ENCODE measurements around the gene CWC25. TPM values are rescaled to one million over a fixed set of nuclear protein-coding genes. Genes with fewer than 3 reads are reported as not detected.

The CWC25 gene
- total and polyA plus RNA-seq, 2 experiments from 2014 or later, result 11.6 to 29.8 TPM

DNA sequence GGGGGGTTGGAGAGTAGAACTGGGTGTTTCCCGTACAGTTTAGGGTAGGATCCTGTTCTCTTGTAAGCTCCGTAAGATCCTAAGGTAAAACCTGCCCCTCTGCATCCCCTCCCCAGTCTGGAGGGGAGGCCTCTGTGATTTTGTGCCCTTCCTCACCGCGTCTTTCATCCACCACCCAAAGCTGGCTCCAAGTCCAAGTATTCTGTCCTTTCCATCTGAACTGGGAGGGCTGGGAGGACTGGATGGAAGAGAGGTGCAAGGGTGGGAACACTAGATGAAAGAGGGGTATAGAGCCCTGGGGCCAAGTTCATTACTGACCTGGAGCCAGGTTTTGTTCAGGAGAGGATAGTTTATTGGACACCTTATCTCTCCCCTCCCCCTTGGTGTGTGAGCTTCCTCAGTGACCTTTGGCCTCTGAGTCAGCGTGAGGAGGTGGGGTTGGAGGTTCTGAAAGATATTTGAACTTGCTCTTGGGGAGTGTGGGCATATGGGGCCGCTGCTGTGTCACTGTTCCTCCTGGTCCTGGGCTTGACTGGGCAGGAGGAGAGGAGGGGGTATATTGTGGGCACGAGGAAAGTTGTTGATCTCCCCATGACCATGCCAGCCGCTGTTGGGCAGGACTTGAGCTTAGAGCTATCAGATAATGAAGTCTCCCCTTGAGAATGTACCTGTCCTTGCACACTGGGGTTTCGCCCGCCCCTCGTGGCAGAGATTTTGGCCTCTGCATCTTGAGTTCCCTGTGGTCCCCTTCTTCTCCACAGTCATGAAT is 46.3 kb upstream of the CWC25 start:
- Histone ChIP-seq H2AFZ (no peak overlapping the region), H3F3A (replicated peaks; ENCODE audit: low read depth) (0 out of 2 replicates have a peak, but pooled peaks cover 5% of the 10 kb centered on the region), H3K4me2 (peak overlapping the region; percentile 97), H3K27me3 (ENCODE audit: insufficient read depth) (no peaks in the 10 kb centered on the region), H4K20me1 (replicated peaks; ENCODE audit: insufficient read depth) (peaks cover 15% of the 10 kb centered on the region), H3K36me3 (ENCODE audit: insufficient read depth) (no peaks in the 10 kb centered on the region), H3K9me2 (ENCODE audit: insufficient read depth) (no peaks in the 10 kb centered on the region), H3K4me1 (ENCODE audit: insufficient read depth) (peaks cover 44% of the 10 kb centered on the region), H3K27ac (ENCODE audit: low read depth) (peak overlapping the region; percentile 87), H3K79me2 (replicated peaks; ENCODE audit: insufficient read depth) (peaks cover 58% of the 10 kb centered on the region), H3K4me3 (peak overlapping the region; percentile 100)
- peak; percentile 65 for DNase-seq (ENCODE audit: low spot score)
- peaks cover 4% of the 10 kb centered on the region for H3K36me3 Mint-ChIP-seq (ENCODE audit: low read depth)
- H3K9me3 Mint-ChIP-seq, result peaks cover 6% of the 10 kb centered on the region; the same call in 2 of the 3 replicates
- peaks cover 49% of the 10 kb centered on the region for H3K4me1 Mint-ChIP-seq
- no peak for ATAC-seq
- H3K27me3 Mint-ChIP-seq (ENCODE audit: insufficient read depth, low read depth, poor library complexity), result peaks cover 36% of the 10 kb centered on the region
- TF ChIP-seq, protein P1, sequence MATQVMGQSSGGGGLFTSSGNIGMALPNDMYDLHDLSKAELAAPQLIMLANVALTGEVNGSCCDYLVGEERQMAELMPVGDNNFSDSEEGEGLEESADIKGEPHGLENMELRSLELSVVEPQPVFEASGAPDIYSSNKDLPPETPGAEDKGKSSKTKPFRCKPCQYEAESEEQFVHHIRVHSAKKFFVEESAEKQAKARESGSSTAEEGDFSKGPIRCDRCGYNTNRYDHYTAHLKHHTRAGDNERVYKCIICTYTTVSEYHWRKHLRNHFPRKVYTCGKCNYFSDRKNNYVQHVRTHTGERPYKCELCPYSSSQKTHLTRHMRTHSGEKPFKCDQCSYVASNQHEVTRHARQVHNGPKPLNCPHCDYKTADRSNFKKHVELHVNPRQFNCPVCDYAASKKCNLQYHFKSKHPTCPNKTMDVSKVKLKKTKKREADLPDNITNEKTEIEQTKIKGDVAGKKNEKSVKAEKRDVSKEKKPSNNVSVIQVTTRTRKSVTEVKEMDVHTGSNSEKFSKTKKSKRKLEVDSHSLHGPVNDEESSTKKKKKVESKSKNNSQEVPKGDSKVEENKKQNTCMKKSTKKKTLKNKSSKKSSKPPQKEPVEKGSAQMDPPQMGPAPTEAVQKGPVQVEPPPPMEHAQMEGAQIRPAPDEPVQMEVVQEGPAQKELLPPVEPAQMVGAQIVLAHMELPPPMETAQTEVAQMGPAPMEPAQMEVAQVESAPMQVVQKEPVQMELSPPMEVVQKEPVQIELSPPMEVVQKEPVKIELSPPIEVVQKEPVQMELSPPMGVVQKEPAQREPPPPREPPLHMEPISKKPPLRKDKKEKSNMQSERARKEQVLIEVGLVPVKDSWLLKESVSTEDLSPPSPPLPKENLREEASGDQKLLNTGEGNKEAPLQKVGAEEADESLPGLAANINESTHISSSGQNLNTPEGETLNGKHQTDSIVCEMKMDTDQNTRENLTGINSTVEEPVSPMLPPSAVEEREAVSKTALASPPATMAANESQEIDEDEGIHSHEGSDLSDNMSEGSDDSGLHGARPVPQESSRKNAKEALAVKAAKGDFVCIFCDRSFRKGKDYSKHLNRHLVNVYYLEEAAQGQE (IDR thresholded peaks at IDR 0.05; ENCODE audit: unreplicated experiment), result no peak
- TF ChIP-seq, protein P2, sequence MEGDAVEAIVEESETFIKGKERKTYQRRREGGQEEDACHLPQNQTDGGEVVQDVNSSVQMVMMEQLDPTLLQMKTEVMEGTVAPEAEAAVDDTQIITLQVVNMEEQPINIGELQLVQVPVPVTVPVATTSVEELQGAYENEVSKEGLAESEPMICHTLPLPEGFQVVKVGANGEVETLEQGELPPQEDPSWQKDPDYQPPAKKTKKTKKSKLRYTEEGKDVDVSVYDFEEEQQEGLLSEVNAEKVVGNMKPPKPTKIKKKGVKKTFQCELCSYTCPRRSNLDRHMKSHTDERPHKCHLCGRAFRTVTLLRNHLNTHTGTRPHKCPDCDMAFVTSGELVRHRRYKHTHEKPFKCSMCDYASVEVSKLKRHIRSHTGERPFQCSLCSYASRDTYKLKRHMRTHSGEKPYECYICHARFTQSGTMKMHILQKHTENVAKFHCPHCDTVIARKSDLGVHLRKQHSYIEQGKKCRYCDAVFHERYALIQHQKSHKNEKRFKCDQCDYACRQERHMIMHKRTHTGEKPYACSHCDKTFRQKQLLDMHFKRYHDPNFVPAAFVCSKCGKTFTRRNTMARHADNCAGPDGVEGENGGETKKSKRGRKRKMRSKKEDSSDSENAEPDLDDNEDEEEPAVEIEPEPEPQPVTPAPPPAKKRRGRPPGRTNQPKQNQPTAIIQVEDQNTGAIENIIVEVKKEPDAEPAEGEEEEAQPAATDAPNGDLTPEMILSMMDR (conservative IDR thresholded peaks at IDR 0.05; ENCODE audit: low read depth in 2 of 2), result peak in 1 of 2 experiments; percentile 41; a peak in 2 of 4 replicates
- 0 out of 2 replicates have a peak, but pooled peaks have one; percentile 13 for TF ChIP-seq CREB1 (CRISPR knock-in tag; IDR thresholded peaks at IDR 0.05; ENCODE audit: low read depth)
- H3K27ac Mint-ChIP-seq, result peak overlapping the region; percentile 92
- H3K4me3 Mint-ChIP-seq, result peak overlapping the region; percentile 93

DNA sequence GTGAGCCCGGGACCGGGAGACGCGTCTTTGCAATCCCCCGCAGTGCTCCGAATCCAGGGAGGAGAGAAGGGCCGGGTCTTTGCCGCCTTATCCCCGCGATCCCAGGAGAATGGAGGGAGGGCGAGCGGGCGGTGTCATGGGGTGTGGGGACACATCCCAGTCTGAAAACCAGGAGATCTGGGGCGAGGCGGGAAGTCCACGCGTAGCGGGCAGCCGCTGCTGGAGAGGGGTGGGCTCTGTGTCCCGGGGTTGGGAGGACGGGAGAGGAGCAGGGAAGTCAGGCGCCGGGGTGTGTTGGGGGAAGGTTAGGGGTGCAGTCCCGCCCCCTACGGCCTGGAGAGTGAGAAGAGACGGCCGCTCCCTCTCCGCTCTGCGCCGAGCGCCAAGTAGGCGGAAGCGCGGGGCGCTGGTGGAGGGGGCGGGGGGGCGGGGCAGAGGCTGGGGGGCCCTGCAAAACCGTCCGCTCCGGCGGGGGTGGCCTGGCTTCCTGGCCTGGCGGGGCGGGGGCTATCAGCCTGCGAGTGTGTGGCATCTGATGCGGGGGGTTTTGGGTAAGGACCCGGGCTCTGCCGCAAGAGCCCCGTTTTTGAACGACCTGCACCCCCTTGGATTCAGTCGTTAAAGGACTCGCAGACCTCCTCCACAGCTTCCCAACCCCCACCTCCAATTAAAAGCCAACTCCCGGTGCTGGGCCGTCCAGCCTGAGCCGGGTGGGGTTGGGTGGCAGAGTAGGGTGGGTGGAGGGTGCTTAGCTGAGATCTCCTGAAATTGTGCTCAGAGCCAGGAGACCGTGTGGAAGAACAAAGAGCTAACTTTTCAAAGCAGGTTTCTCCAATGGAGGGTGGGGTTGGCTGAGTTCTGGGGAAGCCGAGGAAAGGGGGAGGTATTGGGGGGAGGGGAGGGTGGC is 45.4 kb upstream of the CWC25 start:
- H2AFZ ChIP-seq, result peak overlapping the region; percentile 52; the same call in 1 of the 2 replicates
- ATAC-seq, result peak; percentile 36
- H3K4me1 Mint-ChIP-seq, result peaks cover 44% of the 10 kb centered on the region
- TF ChIP-seq NANOG (IDR thresholded peaks at IDR 0.05; ENCODE audit: borderline replicate concordance), result no peak
- no peak for TF ChIP-seq CREB1 (CRISPR knock-in tag; IDR thresholded peaks at IDR 0.05; ENCODE audit: low read depth)
- TF ChIP-seq JUNB (IDR thresholded peaks at IDR 0.05; ENCODE audit: unreplicated experiment), result no peak
- no peak for TF ChIP-seq ZNF114 (CRISPR knock-in tag; IDR thresholded peaks at IDR 0.05)
- no peak for TF ChIP-seq EZH2phosphoT487 (IDR thresholded peaks at IDR 0.05; ENCODE audit: unreplicated experiment)
- TF ChIP-seq POLR2AphosphoS5 (IDR thresholded peaks at IDR 0.05; ENCODE audit: low read depth), result no peak; the same call in 1 of the 2 replicates
- TF ChIP-seq STAT1 (IDR thresholded peaks at IDR 0.05; ENCODE audit: unreplicated experiment), result no peak
- TF ChIP-seq, protein P2 (conservative IDR thresholded peaks at IDR 0.05; ENCODE audit: low read depth in 2 of 2), result no peak
- TF ChIP-seq, protein P3, sequence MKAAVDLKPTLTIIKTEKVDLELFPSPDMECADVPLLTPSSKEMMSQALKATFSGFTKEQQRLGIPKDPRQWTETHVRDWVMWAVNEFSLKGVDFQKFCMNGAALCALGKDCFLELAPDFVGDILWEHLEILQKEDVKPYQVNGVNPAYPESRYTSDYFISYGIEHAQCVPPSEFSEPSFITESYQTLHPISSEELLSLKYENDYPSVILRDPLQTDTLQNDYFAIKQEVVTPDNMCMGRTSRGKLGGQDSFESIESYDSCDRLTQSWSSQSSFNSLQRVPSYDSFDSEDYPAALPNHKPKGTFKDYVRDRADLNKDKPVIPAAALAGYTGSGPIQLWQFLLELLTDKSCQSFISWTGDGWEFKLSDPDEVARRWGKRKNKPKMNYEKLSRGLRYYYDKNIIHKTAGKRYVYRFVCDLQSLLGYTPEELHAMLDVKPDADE (IDR thresholded peaks at IDR 0.05), result no peak

More for the DNA sequence above, 45.4 kb upstream of the CWC25 start:
- peak; percentile 80 for DNase-seq (ENCODE audit: low spot score)
- Histone ChIP-seq H4K20me1 (replicated peaks; ENCODE audit: insufficient read depth) (peaks cover 15% of the 10 kb centered on the region), H3K4me1 (ENCODE audit: insufficient read depth) (peaks cover 40% of the 10 kb centered on the region), H3K4me3 (peak overlapping the region; percentile 100), H3F3A (replicated peaks; ENCODE audit: low read depth) (0 out of 2 replicates have a peak, but pooled peaks cover 10% of the 10 kb centered on the region), H3K79me2 (replicated peaks; ENCODE audit: insufficient read depth) (peaks cover 49% of the 10 kb centered on the region), H3K36me3 (ENCODE audit: insufficient read depth) (no peaks in the 10 kb centered on the region), H3K4me2 (peak overlapping the region; percentile 97), H3K9me2 (ENCODE audit: insufficient read depth) (no peaks in the 10 kb centered on the region), H3K27me3 (ENCODE audit: insufficient read depth) (no peaks in the 10 kb centered on the region), H3K27ac (ENCODE audit: low read depth) (peak overlapping the region; percentile 96)
- peak overlapping the region; percentile 94 for H3K27ac Mint-ChIP-seq
- peaks cover 6% of the 10 kb centered on the region; the same call in 2 of the 3 replicates for H3K9me3 Mint-ChIP-seq
- H3K4me3 Mint-ChIP-seq, result peak overlapping the region; percentile 93
- peaks cover 39% of the 10 kb centered on the region for H3K27me3 Mint-ChIP-seq (ENCODE audit: insufficient read depth, low read depth, poor library complexity)
- peaks cover 3% of the 10 kb centered on the region for H3K36me3 Mint-ChIP-seq (ENCODE audit: low read depth)

Measured in GM23338 (cell line).